Liver (tissue), 3 donors: ENCODE data around the gene TNFAIP8.

ENCODE experiments used
- FOXA1 ChIP-seq: IDR thresholded peaks from 2 replicates; pipeline ENCODE4 v1.6.1; 2016; ENCODE audit warnings: antibody characterized with exemption
- FOXA2 ChIP-seq: IDR thresholded peaks from 2 replicates; pipeline ENCODE4 v1.6.1; 2016; ENCODE audit warnings: antibody characterized with exemption
- GABPA ChIP-seq, 2 donors: IDR thresholded peaks in 1 of 2; conservative IDR thresholded peaks in 1 of 2; 2 replicates each; pipeline ENCODE4 v1.6.1; 2016; ENCODE audit warnings: antibody characterized with exemption in 2 of 2, mild to moderate bottlenecking in 1 of 2, moderate library complexity in 1 of 2
- HNF4G ChIP-seq: IDR thresholded peaks from 2 replicates; pipeline ENCODE4 v1.6.1; 2016; ENCODE audit warnings: antibody characterized with exemption
- RAD21 ChIP-seq, 2 donors: IDR thresholded peaks; 2 replicates each; pipeline ENCODE4 v1.6.1; 2016; ENCODE audit warnings: antibody characterized with exemption in 2 of 2, mild to moderate bottlenecking in 2 of 2
- RXRA ChIP-seq, 2 donors: IDR thresholded peaks; 2 replicates each; pipeline ENCODE4 v1.6.1; 2017 to 2018; ENCODE audit warnings: antibody characterized with exemption in 2 of 2, mild to moderate bottlenecking in 1 of 2
- TAF1 ChIP-seq: conservative IDR thresholded peaks from 2 replicates; pipeline ENCODE4 v1.6.1; 2016; ENCODE audit warnings: antibody characterized with exemption, mild to moderate bottlenecking
- YY1 ChIP-seq: IDR thresholded peaks from 2 replicates; pipeline ENCODE4 v1.6.1; 2016; ENCODE audit warnings: antibody characterized with exemption, mild to moderate bottlenecking
- TF ChIP-seq, protein P1 (sequence below): fragments of 150-350 bp; IDR thresholded peaks from 2 replicates; pipeline ENCODE4 v1.5.1; 2017; ENCODE audit warnings: improper control_type of control experiment, low read depth, low read length; ENCODE audit not compliant: missing input control
- TF ChIP-seq, protein P2 (sequence below): IDR thresholded peaks from 2 replicates; pipeline ENCODE4 v1.6.1; 2016; ENCODE audit warnings: antibody characterized with exemption, mild to moderate bottlenecking
- TF ChIP-seq, protein P3 (sequence below): IDR thresholded peaks from 2 replicates; pipeline ENCODE4 v1.6.1; 2016; ENCODE audit warnings: antibody characterized with exemption
- TF ChIP-seq, protein P4 (sequence below): IDR thresholded peaks from 2 replicates; pipeline ENCODE4 v1.6.1; 2016; ENCODE audit warnings: antibody characterized with exemption
- donor health status: healthy.
- donor health status: healthy.

DNA sequence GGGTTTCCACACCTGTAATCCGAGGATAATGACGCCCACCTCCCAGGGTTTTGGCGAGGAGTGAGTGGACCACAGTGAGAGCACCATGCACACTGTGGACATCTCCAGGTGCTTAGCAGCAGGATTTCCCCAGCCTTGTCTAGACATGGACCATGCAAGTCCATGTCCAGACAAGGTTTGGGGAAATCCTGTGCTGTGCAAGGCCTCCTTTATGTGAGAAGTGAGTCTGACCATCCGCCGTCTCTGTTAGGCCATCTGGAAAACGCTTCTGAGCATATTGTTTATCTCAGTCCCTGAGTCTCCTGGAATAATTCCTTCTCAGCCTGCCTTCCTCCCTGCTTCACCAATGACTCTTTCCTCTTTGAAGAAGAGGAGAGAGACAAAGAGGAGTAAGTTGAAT, 26.2 kb upstream of the TNFAIP8 start:
- TF ChIP-seq, protein P1, sequence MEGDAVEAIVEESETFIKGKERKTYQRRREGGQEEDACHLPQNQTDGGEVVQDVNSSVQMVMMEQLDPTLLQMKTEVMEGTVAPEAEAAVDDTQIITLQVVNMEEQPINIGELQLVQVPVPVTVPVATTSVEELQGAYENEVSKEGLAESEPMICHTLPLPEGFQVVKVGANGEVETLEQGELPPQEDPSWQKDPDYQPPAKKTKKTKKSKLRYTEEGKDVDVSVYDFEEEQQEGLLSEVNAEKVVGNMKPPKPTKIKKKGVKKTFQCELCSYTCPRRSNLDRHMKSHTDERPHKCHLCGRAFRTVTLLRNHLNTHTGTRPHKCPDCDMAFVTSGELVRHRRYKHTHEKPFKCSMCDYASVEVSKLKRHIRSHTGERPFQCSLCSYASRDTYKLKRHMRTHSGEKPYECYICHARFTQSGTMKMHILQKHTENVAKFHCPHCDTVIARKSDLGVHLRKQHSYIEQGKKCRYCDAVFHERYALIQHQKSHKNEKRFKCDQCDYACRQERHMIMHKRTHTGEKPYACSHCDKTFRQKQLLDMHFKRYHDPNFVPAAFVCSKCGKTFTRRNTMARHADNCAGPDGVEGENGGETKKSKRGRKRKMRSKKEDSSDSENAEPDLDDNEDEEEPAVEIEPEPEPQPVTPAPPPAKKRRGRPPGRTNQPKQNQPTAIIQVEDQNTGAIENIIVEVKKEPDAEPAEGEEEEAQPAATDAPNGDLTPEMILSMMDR: no peak
- TF ChIP-seq, protein P2, sequence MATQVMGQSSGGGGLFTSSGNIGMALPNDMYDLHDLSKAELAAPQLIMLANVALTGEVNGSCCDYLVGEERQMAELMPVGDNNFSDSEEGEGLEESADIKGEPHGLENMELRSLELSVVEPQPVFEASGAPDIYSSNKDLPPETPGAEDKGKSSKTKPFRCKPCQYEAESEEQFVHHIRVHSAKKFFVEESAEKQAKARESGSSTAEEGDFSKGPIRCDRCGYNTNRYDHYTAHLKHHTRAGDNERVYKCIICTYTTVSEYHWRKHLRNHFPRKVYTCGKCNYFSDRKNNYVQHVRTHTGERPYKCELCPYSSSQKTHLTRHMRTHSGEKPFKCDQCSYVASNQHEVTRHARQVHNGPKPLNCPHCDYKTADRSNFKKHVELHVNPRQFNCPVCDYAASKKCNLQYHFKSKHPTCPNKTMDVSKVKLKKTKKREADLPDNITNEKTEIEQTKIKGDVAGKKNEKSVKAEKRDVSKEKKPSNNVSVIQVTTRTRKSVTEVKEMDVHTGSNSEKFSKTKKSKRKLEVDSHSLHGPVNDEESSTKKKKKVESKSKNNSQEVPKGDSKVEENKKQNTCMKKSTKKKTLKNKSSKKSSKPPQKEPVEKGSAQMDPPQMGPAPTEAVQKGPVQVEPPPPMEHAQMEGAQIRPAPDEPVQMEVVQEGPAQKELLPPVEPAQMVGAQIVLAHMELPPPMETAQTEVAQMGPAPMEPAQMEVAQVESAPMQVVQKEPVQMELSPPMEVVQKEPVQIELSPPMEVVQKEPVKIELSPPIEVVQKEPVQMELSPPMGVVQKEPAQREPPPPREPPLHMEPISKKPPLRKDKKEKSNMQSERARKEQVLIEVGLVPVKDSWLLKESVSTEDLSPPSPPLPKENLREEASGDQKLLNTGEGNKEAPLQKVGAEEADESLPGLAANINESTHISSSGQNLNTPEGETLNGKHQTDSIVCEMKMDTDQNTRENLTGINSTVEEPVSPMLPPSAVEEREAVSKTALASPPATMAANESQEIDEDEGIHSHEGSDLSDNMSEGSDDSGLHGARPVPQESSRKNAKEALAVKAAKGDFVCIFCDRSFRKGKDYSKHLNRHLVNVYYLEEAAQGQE: no peak
- TF ChIP-seq HNF4G (no peak), TAF1 (no peak), GABPA (IDR thresholded peaks at IDR 0.05 in 1 of 2, conservative IDR thresholded peaks at IDR 0.05 in 1 of 2) (no peak), FOXA2 (no peak), RAD21 (IDR thresholded peaks at IDR 0.05) (no peak), YY1 (no peak), FOXA1 (no peak), RXRA (IDR thresholded peaks at IDR 0.05) (no peak)
- TF ChIP-seq, protein P3, sequence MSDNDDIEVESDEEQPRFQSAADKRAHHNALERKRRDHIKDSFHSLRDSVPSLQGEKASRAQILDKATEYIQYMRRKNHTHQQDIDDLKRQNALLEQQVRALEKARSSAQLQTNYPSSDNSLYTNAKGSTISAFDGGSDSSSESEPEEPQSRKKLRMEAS: no peak
- TF ChIP-seq, protein P4, sequence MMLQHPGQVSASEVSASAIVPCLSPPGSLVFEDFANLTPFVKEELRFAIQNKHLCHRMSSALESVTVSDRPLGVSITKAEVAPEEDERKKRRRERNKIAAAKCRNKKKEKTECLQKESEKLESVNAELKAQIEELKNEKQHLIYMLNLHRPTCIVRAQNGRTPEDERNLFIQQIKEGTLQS: no peak
